AG08396 (cell line): ENCODE data around the gene NRBF2.
"Not testable (repeated sequence)": the region's sequence is repeated elsewhere in the genome, so short reads cannot be mapped to it uniquely, and the experiment has no call there.

Experiments used
- DNase-seq: peaks from one replicate; pipeline ENCODE4 v3.0.0; 2012; ENCODE audit warnings: low spot score, mixed read lengths

NRBF2 gene

DNA sequence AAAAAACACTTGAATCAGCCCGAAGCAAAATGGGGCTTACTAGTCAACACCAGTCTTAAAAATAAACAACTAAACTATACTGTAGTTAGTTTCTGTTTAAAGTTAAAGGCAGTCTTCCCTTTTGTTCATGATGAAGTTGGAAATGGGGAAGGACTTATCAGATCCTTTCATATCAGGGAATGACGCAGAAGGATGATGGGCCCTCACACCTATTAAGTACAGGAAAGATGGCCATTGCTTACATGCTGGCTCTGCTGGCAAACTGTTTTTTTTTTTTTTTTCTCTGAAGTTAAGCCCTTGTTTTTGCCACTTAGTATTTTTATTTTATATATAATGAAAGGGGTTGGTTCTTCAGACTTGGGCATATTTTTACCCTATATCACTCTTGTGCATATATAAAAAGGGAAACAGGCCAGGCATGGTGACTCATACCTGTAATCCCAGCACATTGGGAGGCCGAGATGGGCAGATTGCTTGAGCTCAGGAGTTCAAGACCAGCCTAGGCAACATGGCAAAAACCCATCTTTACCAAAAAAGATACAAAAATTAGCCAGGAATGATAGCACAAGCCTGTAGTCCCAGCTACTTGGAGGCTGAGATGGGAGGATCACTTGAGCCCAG is 16.6 kb upstream of the NRBF2 start:
- no peak for DNase-seq

DNA sequence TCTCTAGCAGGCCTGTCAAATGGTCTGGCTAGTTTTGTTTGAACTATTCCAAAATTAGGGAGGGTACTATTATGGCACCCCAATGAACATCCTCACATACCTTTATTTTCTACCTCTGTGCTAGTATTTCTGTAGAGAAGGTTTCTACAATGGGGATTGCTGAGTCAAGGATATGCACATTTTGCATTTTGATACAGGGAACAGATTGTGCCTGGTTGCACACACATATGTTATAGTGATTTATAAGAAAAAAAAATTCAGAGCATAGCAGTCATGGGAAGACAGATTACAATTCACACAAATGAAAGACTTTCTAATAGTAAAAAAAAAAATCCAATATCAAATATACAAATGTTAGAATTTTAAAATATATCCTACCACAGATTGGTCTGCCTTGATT is 14.1 kb upstream of the NRBF2 start:
- no peak for DNase-seq

DNA sequence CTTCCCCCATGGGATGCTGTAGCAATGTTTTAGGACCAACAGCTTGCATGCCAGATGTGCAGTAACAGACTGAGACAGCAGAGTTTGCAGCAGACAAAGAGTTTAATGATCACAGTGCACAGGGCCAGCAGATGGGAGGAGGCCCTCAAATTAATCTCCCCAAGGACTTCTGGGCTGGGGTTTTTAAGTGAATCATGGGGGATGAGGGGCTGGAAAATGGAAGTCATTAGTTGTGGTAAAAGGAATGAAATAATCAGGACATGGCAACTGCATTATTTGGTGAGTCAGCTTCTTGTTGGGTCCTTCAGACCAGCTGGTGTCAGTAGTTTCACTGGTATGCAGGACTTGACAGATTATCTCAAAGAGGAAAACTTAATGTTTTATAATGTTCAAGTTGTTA is 12.6 kb upstream of the NRBF2 start:
- DNase-seq, result peak; percentile 16

DNA sequence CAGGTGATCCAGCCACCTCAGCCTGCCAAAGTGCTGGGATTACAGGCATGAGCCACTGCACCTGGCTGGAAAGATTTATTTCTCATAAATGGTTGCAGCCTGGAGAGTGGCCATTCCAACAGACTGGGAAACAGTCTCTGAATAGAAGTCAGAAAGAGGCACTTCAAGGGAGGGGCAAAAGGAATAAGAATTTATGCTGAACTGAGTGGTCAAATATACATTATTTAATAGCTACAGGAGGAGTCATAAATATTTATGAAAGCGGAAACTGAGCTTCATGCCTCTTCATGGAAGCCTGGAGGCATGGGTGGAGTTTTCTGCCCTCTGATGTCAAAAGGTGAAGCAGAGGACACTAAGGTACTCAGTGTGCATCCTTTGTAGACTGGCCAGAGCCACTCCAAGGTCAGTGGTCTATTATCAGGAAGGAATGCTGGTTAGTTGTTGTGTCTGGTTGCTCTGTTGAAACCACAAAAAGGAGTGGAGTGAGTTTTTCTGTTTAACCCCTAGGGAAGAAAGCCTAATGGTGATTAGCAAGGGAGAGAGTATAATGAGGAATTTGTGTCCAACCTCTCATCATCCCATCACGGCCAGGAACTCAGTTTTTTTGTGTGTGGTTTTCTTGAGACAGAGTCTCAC is 9.3 kb upstream of the NRBF2 start:
- DNase-seq, result no peak

DNA sequence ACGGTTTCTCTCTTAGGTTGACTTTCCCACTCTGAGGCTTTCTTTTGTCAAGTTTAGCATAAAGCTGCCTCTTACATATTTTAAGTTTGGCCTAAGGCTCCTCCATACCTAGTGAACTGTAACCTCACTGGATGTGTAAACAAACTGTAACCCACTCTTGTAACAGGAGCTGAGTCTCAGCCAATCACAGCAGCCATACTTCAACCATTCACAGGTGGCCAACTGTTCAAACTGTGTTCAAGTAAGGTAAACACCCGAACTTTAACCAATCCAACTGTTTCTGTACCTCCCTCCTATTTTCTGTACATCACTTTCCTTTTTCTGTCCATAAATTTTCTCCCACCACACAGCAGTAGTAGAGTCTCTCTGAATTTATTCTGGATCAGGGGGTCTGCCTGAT is 7.7 kb upstream of the NRBF2 start:
- no peak for DNase-seq

DNA sequence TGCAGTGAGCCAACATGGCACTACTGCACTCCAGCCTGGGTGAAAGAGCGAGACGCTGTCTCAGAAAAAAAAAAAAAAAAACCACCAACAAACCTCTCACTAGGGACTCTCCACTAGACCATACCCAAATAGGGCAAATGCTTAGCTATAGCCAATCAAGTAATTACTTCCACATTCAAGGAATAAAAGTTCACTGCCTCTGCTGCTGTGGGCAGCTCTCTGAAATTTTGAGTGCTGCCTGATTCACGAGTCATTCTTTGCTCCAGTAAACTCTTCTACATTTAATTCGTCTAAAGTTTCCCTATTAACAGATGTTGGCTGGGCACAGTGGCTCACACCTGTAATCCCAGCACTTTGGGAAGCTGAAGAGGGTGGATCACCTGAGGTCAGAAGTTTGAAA is 4.7 kb upstream of the NRBF2 start:
- DNase-seq, result no peak

DNA sequence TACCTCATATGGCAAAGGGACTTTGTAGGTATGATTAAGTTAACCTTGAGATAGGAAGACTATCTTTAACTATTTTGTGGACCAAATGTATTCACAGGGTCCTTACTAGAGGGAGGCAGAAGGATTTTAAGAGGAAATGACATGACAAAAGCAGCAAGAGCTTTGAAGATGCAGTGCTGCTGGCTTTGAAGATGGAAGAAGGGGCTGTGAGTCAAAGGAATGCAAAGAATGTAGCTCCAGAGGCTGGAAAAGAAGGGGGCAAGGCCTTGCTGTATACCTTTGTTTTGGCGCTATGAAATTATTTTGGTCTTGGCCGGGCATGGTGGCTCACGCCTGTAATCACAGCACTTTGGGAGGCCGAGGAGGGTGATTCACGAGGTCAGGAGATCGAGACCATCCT is 3.2 kb upstream of the NRBF2 start:
- DNase-seq, result no peak

DNA sequence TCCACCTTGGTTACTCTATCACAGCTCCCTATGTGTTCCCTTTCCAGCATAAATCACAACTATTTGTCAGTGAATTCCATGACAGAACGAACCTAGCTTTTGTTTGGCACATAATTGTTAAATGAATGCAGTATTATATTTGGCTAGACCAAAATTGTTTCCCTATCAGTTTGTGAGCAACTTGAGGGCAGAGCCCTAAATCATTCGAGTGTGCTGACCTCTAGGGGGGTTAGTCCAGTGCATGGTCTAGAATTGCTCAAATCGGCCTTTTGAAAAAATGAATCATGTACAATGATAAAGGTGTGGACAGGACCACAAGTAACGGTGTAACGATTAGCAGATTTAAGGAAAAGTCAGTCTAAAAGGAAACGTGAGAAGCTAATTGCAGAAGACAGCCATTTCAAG is 475 bp upstream of the NRBF2 start:
- no peak for DNase-seq

DNA sequence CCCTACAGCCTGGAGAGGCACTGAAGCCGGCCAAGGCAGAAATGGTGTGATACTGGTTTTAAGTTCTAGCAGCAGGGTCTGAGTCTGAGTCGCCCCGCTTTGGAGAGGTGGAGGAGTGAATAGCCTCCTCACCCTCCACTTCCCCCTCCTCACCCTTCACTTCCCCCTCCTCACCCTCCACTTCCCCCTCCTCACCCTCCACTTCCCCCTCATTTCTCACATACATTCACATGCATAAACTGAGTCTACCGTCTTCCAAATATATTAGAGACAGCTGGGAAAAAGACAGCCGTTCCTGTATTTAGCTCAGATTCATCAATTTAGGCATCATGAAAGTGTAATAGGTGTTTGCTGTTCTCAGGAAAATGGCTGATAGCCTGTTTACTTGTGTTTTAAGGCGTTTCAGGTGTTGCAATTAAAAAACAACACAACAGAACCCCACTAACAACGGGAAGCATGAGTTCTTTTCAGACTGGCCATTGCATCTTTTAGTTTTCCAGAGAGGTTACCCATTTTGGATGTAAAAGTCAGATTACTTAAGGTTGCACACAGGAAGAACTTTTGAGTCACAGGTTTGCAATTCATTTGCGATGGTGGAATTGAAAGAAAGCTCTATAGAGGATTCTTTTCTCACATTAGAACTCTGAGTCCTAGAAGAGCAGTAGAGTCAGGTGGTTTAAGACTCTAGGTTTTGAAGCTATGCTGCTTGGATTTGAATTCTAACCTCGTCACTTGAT is 861 bp downstream of the NRBF2 start:
- no peak for DNase-seq

DNA sequence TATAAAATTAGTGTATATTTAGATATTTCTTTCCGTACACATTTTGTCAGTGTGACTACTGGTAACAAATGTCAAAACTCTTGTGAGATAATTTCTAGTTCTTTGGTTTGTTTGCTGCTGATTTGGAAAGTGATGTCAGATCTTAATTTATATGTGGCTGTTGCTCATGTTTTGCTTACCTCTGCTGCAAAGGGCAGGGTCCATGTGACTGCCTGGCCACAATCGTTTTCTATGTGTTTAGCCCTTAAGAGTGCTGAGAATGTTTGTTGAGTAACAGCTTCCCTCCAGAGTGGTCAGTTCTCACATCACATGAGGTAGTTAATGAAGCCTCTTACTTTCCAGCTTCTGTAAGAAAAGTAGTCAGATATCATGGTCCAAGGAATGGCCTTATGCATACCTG is 4.2 kb downstream of the NRBF2 start:
- peak; percentile 38 for DNase-seq

DNA sequence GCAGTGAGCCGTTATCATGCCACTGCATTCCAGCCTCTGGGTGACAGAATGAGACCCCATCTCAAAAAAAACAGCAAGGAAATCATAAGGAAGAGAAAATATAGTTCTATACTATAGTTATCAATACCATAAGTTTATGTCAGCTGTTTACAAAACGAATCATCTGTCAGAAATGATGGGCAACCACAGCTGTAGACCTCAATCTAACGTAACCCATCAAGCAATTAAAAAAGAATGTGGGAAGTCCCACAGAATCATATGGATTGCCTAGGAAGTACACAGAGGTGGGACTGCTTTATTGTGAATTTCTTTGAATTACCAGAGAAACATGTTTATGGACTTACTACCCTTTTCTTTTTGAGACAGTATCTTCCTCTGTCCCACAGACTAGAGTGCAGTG is 6.9 kb downstream of the NRBF2 start:
- no peak for DNase-seq

DNA sequence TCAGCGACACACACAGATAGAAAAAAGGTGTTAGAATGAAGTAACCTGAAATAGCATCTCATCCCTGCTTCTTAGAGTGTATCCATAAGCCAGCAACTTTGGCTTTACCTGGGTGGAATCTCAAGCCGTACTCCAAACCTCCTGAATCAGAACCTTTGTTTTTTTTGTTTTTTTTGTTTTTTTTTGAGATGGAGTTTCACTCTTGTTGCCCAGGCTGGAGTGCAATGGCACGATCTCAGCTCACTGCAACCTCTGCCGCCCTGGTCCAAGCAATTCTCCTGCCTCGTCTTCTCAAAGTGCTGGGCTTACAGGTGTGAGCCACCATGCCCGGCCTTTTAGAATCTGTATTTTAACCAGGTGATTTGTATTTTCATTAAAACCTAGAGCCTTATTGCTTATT is 9.0 kb downstream of the NRBF2 start:
- no peak for DNase-seq

DNA sequence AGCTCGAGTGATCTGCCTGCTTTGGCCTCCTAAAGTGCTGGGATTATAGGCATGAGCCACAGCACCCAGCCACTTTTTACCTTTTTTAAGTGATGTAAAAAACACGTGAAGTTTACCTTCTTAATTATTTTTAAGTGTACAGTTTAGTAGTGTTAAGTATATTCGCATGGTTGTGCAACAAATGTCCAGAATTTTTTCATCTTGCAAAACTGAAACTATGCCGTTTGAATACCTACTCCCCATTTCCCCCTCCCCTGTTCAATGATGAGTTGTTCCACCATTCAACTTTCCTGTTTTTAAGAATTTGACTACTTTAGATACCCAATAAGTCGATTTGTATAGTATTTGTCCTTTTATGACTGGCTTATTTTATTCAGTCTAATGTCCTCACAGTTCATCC is 10.9 kb downstream of the NRBF2 start:
- DNase-seq, result no peak

DNA sequence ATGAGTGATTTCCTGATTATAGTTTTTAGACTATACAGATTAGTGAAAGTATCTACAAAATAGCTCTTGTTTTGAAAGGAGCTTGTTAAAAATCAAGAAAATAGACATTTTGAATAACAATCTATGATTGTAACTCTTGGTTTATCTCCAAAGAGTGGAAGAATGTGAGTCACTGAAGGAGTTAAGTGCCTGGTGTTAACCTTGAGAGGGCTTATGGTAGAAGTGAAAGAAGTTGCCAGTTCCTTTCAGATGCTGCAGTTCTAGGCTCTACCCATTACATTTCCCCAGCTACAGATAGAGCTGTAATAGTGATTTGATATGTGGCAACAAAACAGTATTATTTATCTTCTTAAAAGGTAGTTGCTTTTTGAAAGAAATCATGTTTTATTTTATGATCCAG is 12.7 kb downstream of the NRBF2 start:
- DNase-seq, result peak; percentile 16

DNA sequence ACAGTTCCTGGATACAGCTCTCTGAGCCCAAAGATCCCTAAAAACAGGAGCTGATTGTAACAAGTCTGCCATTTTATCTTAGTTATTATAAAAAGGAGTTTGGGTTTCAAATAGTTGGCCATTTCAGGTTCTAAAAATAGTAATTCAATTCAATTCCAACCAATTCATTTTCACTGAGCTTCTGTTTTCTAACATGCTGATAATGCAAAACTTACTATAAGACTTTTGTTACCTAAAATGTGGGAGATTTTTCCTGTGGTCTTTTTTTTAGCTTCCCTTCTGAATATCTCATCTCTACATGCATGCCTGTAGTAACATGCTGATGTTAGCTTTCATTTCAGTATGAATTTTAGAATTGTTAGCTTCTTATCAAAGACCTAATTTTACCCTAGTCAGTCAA is 13.4 kb downstream of the NRBF2 start:
- DNase-seq, result no peak

DNA sequence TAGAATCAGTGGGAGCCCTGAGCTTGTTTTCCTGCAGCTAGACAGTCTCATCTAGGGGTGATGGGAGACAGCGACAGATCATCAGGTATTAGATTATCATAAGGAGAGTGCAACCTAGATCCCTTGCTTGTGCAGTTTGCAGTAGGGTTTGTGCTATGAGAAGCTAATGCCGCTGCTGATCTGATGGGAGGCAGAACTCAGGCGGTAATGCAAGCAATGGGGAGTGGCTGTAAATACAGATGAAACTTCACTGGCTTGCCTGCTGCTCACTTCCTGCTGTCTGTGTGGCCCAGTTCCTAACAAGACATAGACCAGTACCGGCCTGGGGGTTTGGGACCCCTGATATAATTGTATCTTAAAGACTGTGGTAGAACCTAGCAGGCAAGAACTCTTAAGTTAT is 17.6 kb downstream of the NRBF2 start:
- DNase-seq, result no peak

DNA sequence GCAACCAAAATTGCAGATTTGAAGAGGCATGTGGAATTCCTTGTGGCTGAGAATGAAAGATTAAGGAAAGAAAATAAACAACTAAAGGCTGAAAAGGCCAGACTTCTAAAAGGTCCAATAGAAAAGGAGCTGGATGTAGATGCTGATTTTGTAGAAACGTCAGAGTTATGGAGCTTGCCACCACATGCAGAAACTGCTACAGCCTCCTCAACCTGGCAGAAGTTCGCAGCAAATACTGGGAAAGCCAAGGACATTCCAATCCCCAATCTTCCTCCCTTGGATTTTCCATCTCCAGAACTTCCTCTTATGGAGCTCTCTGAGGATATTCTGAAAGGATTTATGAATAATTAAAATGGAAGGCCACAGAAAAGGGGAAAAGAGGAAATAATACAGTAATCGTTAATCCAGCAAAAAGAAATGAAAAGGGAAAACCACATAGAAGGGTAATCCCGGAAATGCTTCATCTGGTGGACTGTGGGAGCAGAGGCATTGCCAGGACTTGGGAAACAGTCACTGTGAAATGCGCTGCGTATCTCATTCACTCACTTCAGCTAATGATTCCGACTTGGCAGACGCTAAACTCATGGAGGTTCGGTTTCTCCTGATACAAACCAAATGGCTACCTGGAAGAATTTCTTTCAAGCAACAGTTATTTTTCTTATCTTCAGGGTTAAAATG is 20.9 kb downstream of the NRBF2 start:
- DNase-seq, result not testable (repeated sequence)

DNA sequence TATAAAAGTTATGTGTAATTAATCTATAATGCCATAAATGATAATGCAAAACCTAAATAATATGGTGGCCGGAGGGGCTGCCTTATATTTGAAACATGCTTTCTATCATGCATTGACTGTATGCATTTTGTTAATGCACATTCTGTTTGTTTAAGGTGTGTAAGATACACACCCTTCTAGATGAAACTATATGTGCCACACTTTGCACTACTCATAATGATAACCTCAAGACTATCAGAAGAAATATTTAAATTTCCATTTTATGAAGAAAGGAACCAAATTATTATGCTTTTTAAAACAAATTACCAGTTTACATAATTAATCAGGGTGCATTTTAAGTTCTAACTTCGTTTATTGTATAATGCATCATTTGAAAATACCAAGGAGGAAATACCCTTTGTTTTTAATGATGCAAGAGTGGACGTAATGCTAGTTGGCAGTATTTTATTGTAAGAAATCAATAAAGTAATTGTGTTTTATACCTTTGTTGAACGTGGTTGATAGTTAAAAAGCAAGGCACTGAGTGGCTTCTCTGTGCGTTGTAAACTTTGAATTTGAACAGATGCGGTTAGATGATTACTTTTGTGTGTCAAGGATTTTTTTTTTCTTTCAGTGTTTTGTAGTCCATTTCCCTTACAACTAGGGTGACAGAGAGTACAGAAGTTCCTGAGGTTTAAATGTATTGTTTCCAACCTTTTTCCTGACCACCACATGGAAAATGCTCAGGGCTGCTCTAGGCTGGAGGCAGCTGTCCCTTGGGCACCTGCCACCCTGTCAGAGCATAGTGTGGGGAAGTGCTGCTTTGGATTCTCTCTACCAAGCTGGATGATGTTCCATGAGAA is 21.6 kb downstream of the NRBF2 start:
- DNase-seq, result no peak

DNA sequence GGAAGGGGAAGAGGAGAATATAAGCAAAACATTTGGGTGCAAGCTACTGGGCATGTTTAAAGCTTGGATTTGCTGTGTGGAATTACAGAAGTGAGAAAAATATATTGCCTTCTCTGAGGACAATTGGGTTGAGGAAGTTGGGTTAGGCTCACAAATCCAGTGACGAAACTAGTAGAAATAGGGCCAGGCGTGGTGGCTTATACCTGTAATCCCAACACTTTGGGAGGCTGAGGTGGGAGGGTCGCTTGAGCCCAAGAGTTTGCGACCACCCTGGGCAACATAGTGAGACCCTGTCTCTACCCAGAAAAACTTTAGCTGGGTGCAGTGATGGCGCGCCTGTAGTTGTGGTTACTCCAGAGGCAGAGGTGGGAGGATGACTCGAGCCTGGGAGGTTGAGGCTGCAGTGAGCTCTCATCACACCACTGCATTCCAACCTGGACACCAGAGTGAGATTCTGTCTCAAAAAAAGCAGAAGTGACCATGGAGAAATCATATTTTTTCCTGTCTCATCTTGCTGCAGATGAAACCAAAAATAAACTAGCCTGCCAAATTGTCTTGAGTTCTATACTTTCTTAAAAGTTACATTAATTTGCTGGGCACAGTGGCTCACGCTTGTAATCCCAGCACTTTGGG is 22.4 kb downstream of the NRBF2 start:
- DNase-seq, result no peak

DNA sequence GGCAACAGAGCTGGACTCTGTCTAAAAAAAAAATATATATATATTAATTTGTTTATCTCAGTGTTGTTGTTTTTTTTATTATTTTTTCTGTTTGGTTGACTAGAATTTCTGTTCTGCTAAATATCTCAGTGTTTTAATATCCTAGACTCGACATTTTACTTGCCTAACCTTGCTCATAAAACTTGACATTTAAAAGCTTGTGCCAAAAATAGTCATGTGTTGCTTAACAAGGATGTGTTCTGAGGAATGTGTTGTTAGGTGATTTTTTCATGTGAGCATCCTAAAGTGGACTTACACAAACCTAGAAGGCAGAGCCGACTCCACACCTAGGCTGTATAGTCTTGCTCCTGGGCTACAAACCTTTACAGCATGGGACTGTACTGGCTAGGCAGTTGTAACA is 23.1 kb downstream of the NRBF2 start:
- DNase-seq, result no peak

DNA sequence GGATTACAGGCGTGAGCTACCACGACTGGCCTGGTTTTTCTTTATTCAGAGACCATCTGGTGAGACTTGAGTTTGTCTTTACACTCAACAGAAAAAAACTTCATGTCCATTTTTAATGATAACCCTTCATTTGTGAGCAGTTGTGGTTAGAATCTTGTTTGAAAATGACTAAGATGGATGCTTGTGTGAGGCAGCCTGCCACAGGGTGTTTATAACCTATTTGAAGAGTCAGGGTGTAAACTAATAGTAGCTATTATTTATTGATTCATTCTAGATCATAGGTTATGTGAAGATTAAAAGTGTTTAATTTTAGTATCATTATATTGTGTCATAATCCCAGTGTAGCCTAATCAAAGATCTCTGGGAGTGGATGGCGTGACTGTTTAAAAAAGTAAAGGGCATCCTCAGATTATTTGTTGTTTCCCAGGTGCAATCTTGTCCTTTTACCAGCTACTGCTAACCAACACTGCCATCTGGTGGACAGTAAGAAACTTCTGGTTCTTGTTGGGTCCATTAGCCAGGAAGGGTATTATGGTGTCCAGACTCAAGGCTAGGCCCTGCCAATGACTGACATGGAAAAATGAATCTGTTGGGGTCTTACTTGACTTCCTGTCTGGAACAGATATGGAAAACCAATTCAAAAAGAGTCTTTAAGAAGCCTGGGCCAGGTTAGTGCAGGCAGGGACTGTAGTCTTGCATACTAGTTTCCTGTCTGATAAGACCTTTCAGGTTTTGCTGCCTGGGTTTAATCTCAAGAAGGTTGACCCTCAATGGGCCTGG is 24.9 kb downstream of the NRBF2 start:
- peak; percentile 56 for DNase-seq
